ENCODE data around the gene UCHL5. TPM values are rescaled to one million over a fixed set of nuclear protein-coding genes. Genes with fewer than 3 reads are reported as not detected.
A peak's percentile ranks its signal among the peaks of the same experiment; 100 is the strongest.

UCHL5 gene
- total and polyA plus RNA-seq, 2 of the 13 experiments (the other 11 are each of a cell fraction or from before 2014, with no cell fraction given), result 18.2 to 44.1 TPM

DNA sequence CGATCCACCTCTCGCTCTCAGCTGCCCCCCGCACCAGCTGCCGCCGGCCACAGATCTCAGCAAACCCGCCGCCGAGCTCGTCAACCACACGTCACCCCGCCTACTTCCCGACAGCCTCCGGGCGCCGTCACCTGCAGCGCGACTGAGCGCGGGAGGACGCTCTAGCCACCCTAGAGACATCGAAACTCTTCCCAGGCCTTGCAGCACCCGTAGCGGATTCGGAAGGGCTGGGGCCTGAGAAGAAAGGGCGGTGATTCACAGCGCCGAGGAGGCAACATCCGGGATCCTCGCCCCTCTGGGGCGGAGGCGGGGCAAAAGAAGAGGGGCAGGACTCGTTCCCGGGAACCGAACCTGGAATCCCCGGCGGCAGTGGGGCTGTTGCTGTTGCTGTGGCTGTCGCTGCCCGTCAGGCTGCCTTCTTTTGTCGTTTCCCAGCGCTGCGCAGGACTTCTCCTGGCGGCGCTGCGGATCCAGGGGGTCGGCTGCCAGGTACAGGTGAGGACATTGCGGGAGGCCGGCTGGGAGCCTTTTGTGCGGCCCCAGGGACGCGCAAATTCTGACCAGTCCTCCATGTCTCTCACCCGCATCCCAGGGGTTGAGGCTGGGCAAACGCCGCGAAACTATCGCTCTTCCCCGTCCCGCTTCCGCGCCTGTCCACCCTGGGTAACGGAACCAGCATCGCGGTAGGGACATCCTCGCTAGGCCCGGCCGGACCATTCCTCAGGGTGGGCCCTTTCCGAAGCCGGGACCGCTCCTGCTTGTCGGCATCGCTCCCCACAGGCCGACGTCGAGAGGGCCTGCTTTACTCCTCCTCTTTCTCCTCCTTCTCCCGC, at the start of gene UCHL5, which contains the start of gene RO60 (continued):
- peak; percentile 84; the same call in 1 of the 2 replicates for TF ChIP-seq REL (CRISPR knock-in tag; conservative IDR thresholded peaks at IDR 0.05)
- TF ChIP-seq KAT7 (CRISPR knock-in tag; IDR thresholded peaks at IDR 0.05; ENCODE audit: borderline replicate concordance), result peak; percentile 97
- no peak; the same call in 1 of the 2 replicates for TF ChIP-seq ZBTB39 (CRISPR knock-in tag; IDR thresholded peaks at IDR 0.05)
- TF ChIP-seq HNRNPUL1 (IDR thresholded peaks at IDR 0.05; ENCODE audit: low read depth, low read length), result 0 out of 2 replicates have a peak, but pooled peaks have one; percentile 17
- TF ChIP-seq, protein P1, sequence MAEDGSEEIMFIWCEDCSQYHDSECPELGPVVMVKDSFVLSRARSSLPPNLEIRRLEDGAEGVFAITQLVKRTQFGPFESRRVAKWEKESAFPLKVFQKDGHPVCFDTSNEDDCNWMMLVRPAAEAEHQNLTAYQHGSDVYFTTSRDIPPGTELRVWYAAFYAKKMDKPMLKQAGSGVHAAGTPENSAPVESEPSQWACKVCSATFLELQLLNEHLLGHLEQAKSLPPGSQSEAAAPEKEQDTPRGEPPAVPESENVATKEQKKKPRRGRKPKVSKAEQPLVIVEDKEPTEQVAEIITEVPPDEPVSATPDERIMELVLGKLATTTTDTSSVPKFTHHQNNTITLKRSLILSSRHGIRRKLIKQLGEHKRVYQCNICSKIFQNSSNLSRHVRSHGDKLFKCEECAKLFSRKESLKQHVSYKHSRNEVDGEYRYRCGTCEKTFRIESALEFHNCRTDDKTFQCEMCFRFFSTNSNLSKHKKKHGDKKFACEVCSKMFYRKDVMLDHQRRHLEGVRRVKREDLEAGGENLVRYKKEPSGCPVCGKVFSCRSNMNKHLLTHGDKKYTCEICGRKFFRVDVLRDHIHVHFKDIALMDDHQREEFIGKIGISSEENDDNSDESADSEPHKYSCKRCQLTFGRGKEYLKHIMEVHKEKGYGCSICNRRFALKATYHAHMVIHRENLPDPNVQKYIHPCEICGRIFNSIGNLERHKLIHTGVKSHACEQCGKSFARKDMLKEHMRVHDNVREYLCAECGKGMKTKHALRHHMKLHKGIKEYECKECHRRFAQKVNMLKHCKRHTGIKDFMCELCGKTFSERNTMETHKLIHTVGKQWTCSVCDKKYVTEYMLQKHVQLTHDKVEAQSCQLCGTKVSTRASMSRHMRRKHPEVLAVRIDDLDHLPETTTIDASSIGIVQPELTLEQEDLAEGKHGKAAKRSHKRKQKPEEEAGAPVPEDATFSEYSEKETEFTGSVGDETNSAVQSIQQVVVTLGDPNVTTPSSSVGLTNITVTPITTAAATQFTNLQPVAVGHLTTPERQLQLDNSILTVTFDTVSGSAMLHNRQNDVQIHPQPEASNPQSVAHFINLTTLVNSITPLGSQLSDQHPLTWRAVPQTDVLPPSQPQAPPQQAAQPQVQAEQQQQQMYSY (CRISPR knock-in tag; IDR thresholded peaks at IDR 0.05), result peak; percentile 84
- no peak for TF ChIP-seq AHDC1 (CRISPR knock-in tag; IDR thresholded peaks at IDR 0.05; ENCODE audit: borderline replicate concordance)
- no peak for TF ChIP-seq TEAD2 (CRISPR knock-in tag; IDR thresholded peaks at IDR 0.05)
- TF ChIP-seq POLR2AphosphoS5 (IDR thresholded peaks at IDR 0.05; ENCODE audit: low read depth, low read length), result peak; percentile 85
- peak; percentile 87; the same call in 1 of the 2 replicates for TF ChIP-seq ZFP90 (CRISPR knock-in tag; IDR thresholded peaks at IDR 0.05; ENCODE audit: borderline replicate concordance)
- TF ChIP-seq E2F5 (CRISPR knock-in tag; conservative IDR thresholded peaks at IDR 0.05), result peak; percentile 96
- peak; percentile 39 for TF ChIP-seq ZNF883 (CRISPR knock-in tag; IDR thresholded peaks at IDR 0.05; ENCODE audit: not compliant biosample characterization)
- TF ChIP-seq ZNF839 (CRISPR knock-in tag; IDR thresholded peaks at IDR 0.05; ENCODE audit: borderline replicate concordance), result no peak
- peak; percentile 36 for TF ChIP-seq TBL1XR1 (IDR thresholded peaks at IDR 0.05; ENCODE audit: borderline replicate concordance, low read length, partially characterized antibody)
- TF ChIP-seq AHR (CRISPR knock-in tag; IDR thresholded peaks at IDR 0.05), result peak; percentile 93
- TF ChIP-seq SCMH1 (CRISPR knock-in tag; IDR thresholded peaks at IDR 0.05; ENCODE audit: borderline replicate concordance), result no peak

Measured in HepG2 (cell line).